ENCODE results near the gene THOC2. TPM values are rescaled to one million over a fixed set of nuclear protein-coding genes. Genes with fewer than 3 reads are reported as not detected.

THOC2 gene
- total and polyA plus RNA-seq, 9 of the 15 experiments (the other 6 are each of a cell fraction or from before 2014, with no cell fraction given), result 131 to 234 (median 192) TPM

DNA sequence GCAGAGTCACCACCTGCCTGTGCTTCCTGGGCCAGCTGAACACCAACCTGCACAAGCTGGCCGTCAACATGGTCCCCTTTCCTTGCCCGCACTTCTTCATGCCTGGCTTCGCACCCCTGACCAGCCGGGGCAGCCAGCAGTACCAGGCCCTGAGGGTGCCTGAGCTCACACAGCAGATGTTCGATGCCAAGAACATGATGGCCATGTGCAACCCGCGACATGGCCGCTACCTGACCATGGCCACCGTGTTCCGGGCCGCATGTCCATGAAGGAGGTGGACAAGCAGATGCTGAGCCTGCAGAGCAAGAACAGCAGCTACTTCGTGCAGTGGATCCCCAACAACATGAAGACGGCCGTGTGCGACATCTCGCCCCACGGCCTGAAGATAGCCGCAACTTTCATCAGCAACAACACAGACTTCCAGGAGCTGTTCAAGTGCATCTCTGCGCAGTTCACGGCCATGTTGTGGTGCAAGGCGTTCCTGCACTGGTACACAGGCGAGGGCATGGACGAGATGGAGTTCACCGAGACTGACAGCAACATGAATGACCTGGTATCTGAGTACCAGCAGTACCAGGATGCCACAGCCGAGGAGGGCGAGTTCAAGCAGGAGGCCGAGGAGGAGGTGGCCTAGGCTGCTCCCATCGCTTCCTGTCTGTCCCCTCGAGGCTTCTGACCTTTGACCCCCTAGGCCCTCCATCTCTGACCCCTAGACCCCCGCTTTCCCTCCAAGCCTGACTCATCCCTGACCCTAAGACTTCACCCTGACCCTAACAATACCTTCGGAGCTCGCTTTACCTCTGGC, 170.3 kb downstream of the THOC2 start:
- Histone ChIP-seq H2AFZ (ENCODE audit: low read depth, low read length) (no peak overlapping the region), H3K9me3 (replicated peaks; ENCODE audit: control insufficient read depth, insufficient read depth, low read depth, low read length) (no peaks in the 10 kb centered on the region), H3K79me2 (ENCODE audit: control insufficient read depth, insufficient read depth, low read length) (no peaks in the 10 kb centered on the region), H3K9ac (ENCODE audit: insufficient read depth in 1 of 2, low read depth in 2 of 2, low read length in 2 of 2) (no peak overlapping the region), H3K4me1 (replicated peaks in 1 of 2; ENCODE audit: control insufficient read depth in 2 of 2, insufficient read depth in 2 of 2, low read length in 2 of 2) (no peaks in the 10 kb centered on the region), H3K36me3 (ENCODE audit: control insufficient read depth, insufficient read depth, low read length) (no peaks in the 10 kb centered on the region), H4K20me1 (replicated peaks; ENCODE audit: control insufficient read depth, insufficient read depth, low read length) (no peaks in the 10 kb centered on the region), H3K4me3 (no peak overlapping the region), H3K9me1 (ENCODE audit: control insufficient read depth, insufficient read depth, low read length) (no peaks in the 10 kb centered on the region), H3K27me3 (ENCODE audit: control insufficient read depth in 2 of 2, insufficient read depth in 2 of 2, low read length in 2 of 2) (peaks cover 0 to 10% of the 10 kb centered on the region in 2 experiments; a peak in 1 of 5 replicates), H3K4me2 (ENCODE audit: insufficient read depth, low read length) (no peak overlapping the region), H3K27ac (ENCODE audit: extremely low read depth, low read depth, low read length) (no peak overlapping the region)
- 29% methylated on average over 28 of the region's 32 CpGs for WGBS (ENCODE audit: insufficient coverage, low coverage, missing lambda C conversion rate)
- no TSS peak for BruUV-seq (replicated peaks)
- ChIA-PET CTCF (ENCODE audit: low intra/inter-chr PET ratio) (no interaction called here), POLR2A (no interaction called here)
- DNase-seq (ENCODE audit: extremely low read depth in 1 of 4, low spot score in 3 of 4) (no peak), FAIRE-seq (no peak), ATAC-seq (no peak)
- in situ Hi-C loops (cut with MboI), result no loop called here
- intact Hi-C loops (cut with micrococcal nuclease), result no loop called here
- no peak for TF ChIP-seq BRCA1 (IDR thresholded peaks at IDR 0.05)
- TF ChIP-seq BRCA1 (CRISPR knock-in tag; IDR thresholded peaks at IDR 0.05), result no peak
- TF ChIP-seq MXD1 (CRISPR knock-in tag; IDR thresholded peaks at IDR 0.05; ENCODE audit: borderline replicate concordance, poor library complexity, severe bottlenecking), result no peak
- no peak for TF ChIP-seq RBFOX2 (IDR thresholded peaks at IDR 0.05; ENCODE audit: low read depth, low read length)
- TF ChIP-seq, protein P1, sequence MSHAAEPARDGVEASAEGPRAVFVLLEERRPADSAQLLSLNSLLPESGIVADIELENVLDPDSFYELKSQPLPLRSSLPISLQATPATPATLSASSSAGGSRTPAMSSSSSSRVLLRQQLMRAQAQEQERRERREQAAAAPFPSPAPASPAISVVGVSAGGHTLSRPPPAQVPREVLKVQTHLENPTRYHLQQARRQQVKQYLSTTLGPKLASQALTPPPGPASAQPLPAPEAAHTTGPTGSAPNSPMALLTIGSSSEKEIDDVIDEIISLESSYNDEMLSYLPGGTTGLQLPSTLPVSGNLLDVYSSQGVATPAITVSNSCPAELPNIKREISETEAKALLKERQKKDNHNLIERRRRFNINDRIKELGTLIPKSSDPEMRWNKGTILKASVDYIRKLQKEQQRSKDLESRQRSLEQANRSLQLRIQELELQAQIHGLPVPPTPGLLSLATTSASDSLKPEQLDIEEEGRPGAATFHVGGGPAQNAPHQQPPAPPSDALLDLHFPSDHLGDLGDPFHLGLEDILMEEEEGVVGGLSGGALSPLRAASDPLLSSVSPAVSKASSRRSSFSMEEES (CRISPR knock-in tag; IDR thresholded peaks at IDR 0.05), result no peak
- no peak for TF ChIP-seq CTCF (IDR thresholded peaks at IDR 0.05 in 2 of 3, conservative IDR thresholded peaks at IDR 0.05 in 1 of 3; ENCODE audit: insufficient read depth in 2 of 3, low read depth in 1 of 3, low read length in 3 of 3)
- no peak for TF ChIP-seq ZNF124 (CRISPR knock-in tag; IDR thresholded peaks at IDR 0.05)
- no peak for TF ChIP-seq ZBTB2 (IDR thresholded peaks at IDR 0.05)
- TF ChIP-seq OTX1 (CRISPR knock-in tag; IDR thresholded peaks at IDR 0.05), result no peak
- TF ChIP-seq, protein P2, sequence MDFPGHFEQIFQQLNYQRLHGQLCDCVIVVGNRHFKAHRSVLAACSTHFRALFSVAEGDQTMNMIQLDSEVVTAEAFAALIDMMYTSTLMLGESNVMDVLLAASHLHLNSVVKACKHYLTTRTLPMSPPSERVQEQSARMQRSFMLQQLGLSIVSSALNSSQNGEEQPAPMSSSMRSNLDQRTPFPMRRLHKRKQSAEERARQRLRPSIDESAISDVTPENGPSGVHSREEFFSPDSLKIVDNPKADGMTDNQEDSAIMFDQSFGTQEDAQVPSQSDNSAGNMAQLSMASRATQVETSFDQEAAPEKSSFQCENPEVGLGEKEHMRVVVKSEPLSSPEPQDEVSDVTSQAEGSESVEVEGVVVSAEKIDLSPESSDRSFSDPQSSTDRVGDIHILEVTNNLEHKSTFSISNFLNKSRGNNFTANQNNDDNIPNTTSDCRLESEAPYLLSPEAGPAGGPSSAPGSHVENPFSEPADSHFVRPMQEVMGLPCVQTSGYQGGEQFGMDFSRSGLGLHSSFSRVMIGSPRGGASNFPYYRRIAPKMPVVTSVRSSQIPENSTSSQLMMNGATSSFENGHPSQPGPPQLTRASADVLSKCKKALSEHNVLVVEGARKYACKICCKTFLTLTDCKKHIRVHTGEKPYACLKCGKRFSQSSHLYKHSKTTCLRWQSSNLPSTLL (IDR thresholded peaks at IDR 0.05), result no peak
- TF ChIP-seq ZNF24 (IDR thresholded peaks at IDR 0.05), result no peak
- TF ChIP-seq FOXJ3 (CRISPR knock-in tag; IDR thresholded peaks at IDR 0.05), result no peak
- TF ChIP-seq KLF10 (CRISPR knock-in tag; IDR thresholded peaks at IDR 0.05), result no peak
- TF ChIP-seq ESRRA (IDR thresholded peaks at IDR 0.05; ENCODE audit: borderline replicate concordance, low read depth), result no peak
